Cortex of kidney (tissue), 1 donor: ENCODE data around the gene PLCH1.

Experiments used
- DNase-seq: peaks from one replicate; lab custom pipeline; 2025; lab: John Stamatoyannopoulos, UW

The PLCH1 gene

DNA sequence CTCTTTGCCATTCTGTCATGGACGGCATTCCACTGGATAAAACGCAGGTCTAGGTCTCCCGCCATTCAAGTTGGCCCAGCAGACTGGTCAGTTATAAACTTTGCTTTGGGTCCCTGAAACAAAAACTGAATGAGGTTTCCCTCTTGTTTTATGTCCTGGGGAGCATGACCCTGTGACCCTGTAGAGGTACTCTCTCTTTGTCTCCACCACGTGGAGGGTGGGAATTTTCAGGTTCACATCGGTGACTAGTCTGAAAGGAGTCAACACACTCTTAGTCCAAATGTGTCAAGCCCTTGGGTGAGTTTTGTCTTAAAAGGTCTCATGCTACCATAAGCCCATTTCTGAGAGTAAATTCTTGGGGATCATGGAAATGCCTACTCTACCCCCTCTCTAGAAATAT, 139.9 kb downstream of the PLCH1 start:
- DNase-seq: no peak

DNA sequence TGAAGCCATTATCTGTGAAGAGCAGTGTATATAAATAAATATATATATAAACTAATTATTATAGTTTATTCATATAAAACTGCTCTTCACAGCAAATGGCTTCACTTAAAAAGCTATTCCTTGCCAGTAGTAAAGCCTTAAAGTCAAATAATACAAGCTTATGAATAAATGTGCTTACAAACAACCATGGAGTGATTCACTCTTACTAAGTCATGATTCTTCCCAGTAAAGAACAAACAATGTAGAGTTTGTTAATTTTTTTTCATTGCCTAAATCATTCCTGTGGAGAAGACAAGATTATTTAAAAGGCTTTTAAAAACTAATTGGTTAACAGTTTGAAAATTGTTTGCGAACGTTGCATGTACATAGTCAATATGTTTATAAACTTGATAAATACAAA, 140.7 kb downstream of the PLCH1 start:
- no peak for DNase-seq

GRCh38 chr3:155603302-155603701, 141.6 kb downstream of the PLCH1 start:
- DNase-seq: no peak

GRCh38 chr3:155602307-155602706, 142.6 kb downstream of the PLCH1 start:
- DNase-seq: no peak

- no peak for DNase-seq
Measured at GRCh38 chr3:155598671-155599070, 146.2 kb downstream of the PLCH1 start.

GRCh38 chr3:155596615-155597014, 148.3 kb downstream of the PLCH1 start:
- no peak for DNase-seq

GRCh38 chr3:155595371-155595770, 149.5 kb downstream of the PLCH1 start:
- no peak for DNase-seq

DNA sequence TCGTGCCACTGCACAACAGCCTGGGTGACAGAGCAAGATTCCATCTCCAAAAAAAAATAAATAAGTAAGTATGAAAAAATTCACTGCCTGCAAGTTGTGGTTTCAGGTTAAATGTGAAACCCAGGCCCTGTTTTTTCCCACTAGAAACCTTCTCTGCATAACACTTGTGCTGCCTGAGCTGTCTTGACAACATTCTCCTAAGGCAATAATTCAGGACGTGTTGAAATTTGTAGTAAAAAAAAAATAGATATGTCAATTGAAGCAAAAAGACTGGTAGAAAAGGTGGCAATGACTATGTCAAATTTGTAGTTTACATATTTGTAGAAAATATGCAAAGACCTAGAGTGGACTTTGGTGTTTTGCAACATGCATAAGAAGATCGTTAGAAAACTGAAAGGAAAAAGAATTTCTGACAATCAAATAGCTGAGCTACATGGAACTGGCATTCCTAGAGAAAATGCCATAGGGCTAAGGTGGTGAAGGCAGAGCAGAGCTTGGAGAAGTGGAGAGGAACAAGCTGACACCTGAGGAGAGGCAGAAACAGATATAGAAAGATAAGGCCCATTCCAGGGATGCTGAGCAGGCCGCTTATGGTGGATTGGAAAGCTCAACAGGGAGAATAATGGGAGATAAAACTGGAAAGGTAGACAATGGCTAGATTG, 150.2 kb downstream of the PLCH1 start:
- no peak for DNase-seq

- no peak for DNase-seq
Measured at GRCh38 chr3:155587581-155587980, 157.3 kb downstream of the PLCH1 start.

DNA sequence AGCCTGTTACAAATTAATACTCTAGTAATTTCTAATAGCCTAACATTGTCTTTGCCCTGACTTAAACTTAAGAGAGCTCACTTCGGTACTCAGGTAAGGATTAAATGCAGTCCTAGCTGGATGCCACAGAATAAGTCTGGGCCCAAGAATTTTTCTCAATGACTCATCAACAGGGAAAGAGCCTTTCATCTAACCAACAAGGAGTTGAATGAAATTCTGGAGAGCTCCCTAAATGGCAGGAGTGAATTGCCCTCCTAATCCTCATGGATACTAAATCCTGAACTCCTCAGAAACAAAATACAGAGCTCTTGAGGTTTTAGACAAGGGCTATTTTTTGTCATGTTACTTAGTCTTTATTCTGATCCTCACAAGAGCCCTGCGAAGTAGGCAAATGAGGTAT, 159.5 kb downstream of the PLCH1 start:
- DNase-seq: no peak

DNA sequence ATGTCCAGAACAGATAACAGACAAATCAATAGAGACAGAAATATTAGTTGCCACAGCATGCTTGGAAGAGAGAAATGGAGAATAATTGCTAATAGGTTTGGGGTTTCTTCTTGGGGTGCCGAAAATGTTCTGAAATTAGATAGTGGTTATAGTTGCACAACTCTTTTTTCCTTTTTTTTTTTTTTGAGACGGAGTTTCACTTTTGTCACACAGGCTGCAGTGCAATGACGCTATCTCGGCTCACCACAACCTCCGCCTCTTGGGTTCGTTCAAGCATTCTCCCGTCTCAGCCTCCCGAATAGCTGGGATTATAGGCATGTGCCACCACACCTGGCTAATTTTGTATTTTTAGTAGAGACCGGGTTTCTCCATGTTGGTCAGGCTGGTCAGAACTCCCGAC, 163.3 kb downstream of the PLCH1 start:
- no peak for DNase-seq

DNA sequence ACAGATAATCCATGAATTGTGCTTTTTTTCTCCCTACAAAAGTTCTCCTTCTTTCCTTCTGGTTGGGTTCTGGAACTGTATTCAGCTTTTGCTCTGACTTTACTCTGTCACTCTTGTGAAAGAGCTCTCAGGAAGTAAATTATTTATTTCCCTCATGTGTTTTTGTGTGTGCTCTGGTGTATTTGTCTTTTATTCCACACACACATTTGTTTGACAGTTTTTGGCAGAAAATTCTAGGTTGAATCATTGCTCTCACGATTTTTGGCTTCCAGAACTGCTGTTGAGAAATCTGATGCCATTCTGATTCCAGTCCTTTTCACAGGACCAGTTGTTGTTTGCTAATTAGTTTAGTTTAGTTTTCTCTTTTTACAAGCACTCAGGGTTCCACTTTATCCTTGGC, 172.8 kb downstream of the PLCH1 start:
- no peak for DNase-seq

- no peak for DNase-seq
Measured at GRCh38 chr3:155568295-155568694, 176.6 kb downstream of the PLCH1 start.

GRCh38 chr3:155560594-155560993, 184.3 kb downstream of the PLCH1 start:
- no peak for DNase-seq

DNA sequence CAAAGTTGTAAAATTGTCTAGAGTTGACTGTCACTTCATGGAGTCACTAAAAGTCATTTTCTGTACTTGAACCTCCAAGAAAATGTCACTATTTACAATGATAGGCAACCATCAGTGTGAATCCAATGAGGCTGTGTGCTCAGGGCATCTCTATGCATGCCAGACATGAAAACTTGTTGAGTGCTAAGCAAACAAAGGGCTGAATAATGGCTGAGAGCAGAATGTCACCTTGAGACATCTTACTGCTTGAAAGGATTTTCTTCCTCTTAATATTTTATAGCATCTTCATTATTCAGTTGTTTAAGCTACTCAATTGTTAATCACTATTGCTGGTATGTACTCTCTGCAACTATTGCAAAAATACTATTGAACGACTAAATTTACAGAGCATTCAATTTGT, 184.7 kb downstream of the PLCH1 start:
- no peak for DNase-seq

GRCh38 chr3:155556531-155556930, 188.3 kb downstream of the PLCH1 start:
- no peak for DNase-seq

GRCh38 chr3:155555479-155556060, 189.3 kb downstream of the PLCH1 start:
- no peak for DNase-seq

GRCh38 chr3:155554777-155555451, 190.0 kb downstream of the PLCH1 start:
- no peak for DNase-seq

GRCh38 chr3:155553780-155554179, 191.1 kb downstream of the PLCH1 start:
- DNase-seq: no peak

DNA sequence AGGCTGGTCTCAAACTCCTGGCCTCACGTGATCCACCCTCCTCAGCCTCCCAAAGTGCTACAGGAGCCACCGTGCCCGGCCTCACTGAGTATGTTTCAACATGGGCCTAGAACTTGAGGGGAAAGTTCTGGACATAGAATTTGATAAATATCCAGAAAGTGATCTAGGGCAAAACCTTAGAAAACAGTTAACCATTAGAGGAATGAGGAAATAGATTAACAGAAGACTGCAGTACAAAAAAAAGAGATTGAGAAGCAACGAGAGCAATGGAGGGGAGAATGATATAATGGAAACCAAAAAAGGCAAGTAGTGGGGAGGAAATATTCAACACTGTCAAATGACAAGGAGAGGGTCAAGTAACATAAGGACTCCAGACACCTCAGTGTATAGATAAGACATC, 191.5 kb downstream of the PLCH1 start:
- DNase-seq: no peak

DNA sequence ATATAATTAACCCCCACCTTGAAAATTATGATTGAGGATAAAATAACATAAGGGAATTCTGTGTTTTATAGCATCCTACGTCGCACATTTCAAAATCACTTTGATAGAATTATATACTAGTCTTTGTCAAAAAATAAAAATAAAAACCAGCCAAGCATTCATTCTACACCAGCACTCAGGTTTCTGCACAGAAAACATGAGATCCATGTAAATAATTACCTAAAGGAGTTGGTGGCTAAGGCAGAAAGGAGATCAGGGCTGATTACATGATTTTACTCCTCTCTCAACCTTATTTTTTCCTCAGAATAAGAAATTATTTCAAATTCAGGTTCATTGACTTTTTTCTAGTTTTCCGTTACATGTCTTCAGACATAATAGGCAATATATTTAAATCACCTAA, 194.5 kb downstream of the PLCH1 start:
- no peak for DNase-seq

DNA sequence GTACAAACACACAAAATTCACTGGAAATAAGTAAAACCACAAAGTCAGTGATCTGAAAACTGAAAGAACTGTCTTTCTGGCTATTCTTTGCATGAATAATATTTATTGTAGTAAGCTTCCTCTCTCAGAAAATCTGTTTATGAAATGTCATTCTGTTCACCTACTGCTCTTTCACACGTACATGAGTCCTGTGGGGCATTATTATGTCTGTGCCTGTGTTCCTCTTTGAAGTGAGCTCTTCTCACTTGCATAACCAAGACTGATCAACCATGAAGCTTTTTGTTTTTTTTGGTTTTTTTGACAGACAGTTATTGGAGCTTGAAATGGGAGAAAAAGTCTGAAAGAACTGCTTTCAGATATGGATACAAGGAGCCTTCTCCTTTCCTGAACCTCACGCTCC, 195.8 kb downstream of the PLCH1 start:
- DNase-seq: no peak

DNA sequence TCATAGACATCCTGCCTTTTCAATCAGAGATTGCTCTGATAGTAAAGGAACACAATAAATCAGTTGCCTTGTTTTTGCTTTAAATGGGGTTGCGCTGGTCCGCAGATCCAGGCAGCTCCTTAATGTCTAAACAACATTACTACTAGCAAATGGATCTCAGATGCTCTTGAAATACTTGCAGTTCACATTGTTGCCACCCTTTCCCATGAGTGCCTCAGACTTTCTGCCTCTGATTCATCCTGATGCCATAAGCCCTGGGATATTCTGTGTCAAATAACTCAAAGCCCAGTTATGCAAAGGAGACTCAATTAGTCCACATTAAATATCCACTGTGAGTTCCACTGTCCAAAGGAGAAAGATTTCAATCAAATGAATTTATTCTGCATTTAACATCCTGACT, 196.7 kb downstream of the PLCH1 start:
- no peak for DNase-seq

DNA sequence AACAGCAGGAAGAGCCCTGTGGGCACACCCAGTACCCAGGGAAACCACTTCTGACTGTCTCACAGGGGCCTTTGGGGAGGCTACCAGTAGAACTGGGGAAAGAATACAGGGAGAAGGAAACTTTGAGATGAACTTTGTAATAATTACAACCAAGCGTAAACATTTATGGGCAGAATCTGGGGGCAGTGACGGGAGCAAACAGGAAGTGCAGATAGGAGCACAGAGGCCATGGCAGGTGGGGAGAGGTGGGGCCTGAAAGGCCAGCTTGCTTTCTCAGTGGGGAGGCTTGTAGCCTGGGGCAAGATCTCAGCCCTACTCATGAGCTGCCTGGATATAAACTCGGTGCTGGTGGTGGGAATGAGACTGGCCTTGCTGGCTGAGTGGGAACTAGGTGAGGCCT, 209.8 kb downstream of the PLCH1 start:
- no peak for DNase-seq
